ENCODE results near the gene IL10RB.

IL10RB gene

GRCh38 chr21:33259995-33260394 lies 6.2 kb upstream of the IL10RB start:
- DNase-seq (ENCODE audit: extremely low read depth, low read depth), result no peak
- TF ChIP-seq CTCF (IDR thresholded peaks at IDR 0.05; ENCODE audit: low read depth, low read length), result no peak

DNA sequence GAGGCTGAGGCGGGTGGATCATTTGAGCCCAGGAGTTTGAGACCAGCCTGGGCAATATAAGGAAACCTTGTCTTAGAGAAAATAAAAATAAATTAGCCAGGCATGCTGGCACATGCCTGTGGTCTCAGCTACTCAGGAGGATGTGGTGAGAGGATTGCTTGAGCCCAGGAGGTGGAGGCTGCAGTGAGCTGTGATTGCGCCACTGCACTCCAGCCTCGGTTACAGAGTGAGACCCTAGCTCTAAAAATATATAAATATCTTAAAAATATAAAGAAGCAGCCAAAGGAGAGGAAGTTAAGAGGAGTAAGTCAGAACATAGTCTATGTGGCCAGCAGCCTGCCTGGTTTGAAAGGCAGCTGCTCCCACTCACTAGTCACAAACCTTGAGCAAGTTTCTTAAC lies 4.5 kb upstream of the IL10RB start:
- TF ChIP-seq CTCF (IDR thresholded peaks at IDR 0.05; ENCODE audit: low read depth, low read length), result no peak

GRCh38 chr21:33262921-33263320 lies 3.2 kb upstream of the IL10RB start:
- DNase-seq (ENCODE audit: extremely low read depth, low read depth), result no peak
- no peak for TF ChIP-seq CTCF (IDR thresholded peaks at IDR 0.05; ENCODE audit: low read depth, low read length)

More for the DNA sequence above, 4.5 kb upstream of the IL10RB start:
- DNase-seq (ENCODE audit: extremely low read depth, low read depth), result no peak

DNA sequence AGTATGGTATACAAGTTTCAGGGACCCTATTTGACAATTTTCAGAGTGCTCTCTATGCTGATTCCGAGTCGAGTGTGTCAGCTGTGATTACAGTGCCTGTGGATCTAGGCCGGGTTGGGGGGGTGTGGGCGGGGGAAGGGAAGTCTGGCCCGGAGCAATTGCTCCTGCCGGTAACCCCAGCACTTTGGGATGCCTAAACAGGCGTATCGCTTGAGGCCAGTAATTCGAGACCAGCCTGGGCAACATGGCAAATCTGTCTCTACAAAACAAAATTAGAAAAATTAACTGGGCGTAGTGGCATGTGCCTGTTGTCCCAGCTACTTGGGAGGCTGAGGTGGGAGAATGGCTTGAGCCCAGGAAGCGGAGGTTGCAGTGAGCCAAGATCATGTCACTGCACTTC lies 1.6 kb upstream of the IL10RB start:
- TF ChIP-seq CTCF (IDR thresholded peaks at IDR 0.05; ENCODE audit: low read depth, low read length), result no peak
- DNase-seq (ENCODE audit: extremely low read depth, low read depth), result no peak

- DNase-seq (ENCODE audit: extremely low read depth, low read depth), result no peak
- TF ChIP-seq CTCF (IDR thresholded peaks at IDR 0.05; ENCODE audit: low read depth, low read length), result no peak
Measured at GRCh38 chr21:33265664-33266049, 510 bp upstream of the IL10RB start.

- no peak for TF ChIP-seq CTCF (IDR thresholded peaks at IDR 0.05; ENCODE audit: low read depth, low read length)
- no peak for DNase-seq (ENCODE audit: extremely low read depth, low read depth)
Measured at GRCh38 chr21:33266789-33267135, 595 bp downstream of the IL10RB start.

DNA sequence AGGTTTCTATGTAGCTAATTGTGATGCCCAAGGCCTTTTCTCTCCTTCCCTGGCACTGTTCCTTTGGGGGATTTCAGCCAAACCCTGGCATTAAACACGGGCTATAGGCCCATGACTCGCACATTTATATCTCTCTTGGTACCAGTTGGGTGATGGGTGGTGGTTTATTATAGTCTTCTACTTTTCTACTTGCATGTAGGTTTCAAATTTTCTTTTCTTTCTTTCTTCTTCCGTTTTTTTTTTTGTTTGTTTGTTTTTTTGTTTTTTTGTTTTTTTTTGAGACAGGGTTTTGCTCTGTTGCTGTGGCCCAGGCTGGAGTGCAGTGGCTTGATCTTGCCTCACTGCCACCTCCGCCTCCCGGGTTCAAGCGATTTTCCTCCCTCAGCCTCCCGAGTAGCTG lies 1.1 kb downstream of the IL10RB start:
- no peak for TF ChIP-seq CTCF (IDR thresholded peaks at IDR 0.05; ENCODE audit: low read depth, low read length)
- DNase-seq (ENCODE audit: extremely low read depth, low read depth), result no peak
